Measurements from ENCODE around the gene TRIM5.

TRIM5 gene

DNA sequence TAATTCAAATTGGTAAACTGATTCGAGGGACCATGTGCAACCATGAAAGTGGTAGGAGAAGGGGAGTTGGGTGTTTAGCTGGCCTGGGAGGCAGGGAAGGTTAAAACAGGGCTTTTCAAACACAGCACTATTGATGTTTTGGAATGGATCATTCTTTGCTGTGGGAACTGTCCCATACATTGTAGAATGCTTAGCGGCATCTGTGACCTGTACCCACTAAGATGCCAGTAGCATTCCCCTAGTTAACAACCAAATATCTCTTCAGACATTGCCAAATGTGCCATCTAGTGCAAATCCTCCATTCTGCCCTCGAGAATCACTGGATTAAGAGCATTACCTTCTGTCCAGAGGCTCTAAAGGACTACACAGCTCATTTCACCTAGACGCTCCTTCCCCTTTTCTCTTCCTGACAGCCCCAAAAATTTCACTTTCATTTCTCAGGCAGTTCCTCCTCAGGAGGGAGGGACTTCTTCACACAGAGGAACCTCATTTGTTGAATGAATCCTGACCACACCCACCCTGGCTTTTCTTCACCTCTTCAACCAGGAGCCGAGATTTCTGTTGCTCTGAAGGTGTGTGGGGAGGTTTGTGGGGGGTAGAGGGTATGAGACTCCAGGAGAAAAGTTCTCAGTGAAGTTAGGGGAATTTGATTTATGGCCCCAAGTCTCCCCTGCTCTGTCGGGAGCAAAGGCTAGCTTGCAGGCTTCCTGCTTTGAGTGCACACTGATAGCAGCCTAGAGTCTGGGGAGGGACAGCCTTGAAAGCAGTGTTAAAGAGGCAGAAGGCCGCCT, 60.2 kb downstream of the TRIM5 start, which contains the start of gene TRIM34:
TSS of gene TRIM34 (plus strand) at position 513 of the 791 bp plus-strand sequence. CDS start 7,331 bp downstream, outside the sequence.
- peak; percentile 59 for DNase-seq (ENCODE audit: low read depth, low spot score)

GRCh38 chr11:5622802-5623201, 62.1 kb downstream of the TRIM5 start:
- no peak for DNase-seq (ENCODE audit: low read depth, low spot score)

DNA sequence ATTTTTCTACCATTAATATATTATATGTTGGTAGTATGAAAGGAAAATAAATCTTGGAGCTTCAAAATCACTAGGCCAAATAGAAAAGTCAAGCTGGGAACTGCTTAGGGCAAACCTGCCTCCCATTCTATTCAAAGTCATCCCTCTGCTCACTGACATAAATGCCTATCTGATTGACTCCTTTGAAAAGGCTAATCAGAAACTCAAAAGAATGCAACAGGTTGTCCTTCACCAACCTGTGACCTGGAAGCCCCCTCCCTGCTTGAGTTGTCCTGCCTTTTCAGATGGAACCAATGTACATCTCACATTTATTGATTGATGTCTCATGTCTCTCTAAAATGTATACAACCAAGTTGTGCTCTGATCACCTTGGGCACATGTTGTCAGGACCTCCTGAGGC, 63.3 kb downstream of the TRIM5 start:
- DNase-seq (ENCODE audit: low read depth, low spot score) = no peak

GRCh38 chr11:5620651-5621521, 64.0 kb downstream of the TRIM5 start:
- DNase-seq (ENCODE audit: low read depth, low spot score) = peak; percentile 80

DNA sequence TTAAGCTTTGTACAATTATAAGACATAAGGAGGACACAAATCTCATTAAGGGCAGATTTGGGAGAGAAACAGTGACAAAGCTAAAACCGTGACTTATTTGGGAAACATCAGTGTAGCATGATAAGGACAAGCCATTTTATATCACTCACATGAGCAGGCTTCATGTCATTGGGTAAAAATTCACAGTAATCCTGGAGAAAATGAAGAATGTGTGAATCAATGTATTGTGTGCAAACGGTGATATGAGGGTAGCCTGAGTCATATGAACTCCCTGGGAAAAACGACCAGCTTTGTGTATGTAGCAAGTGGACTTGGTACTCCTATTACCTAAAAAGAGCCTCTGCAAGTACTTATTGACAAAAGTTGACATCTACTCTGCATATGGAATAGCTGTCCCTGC, 66.1 kb downstream of the TRIM5 start:
- peak; percentile 44 for DNase-seq (ENCODE audit: low read depth, low spot score)

All from astrocyte of the hippocampus (primary cell).